IPS-18c (cell line): ENCODE data around the gene CBX1.

Source experiments
- H3K4me3 ChIP-seq: 2 replicates; pipeline ENCODE4 v1.7.0; 2013; ENCODE audit warnings: low read depth, mild to moderate bottlenecking, low read length, moderate library complexity; ENCODE audit not compliant: insufficient read depth
- H3K9me3 ChIP-seq: one replicate; pipeline ENCODE4 v1.6.1; 2013; ENCODE audit warnings: mild to moderate bottlenecking, low read length, moderate library complexity; ENCODE audit not compliant: control insufficient read depth, insufficient read depth

The CBX1 gene

GRCh38 chr17:48062273-48062672, 39.0 kb downstream of the CBX1 start:
- H3K4me3 ChIP-seq = no peak overlapping the region
- H3K9me3 ChIP-seq = no peaks in the 10 kb centered on the region

GRCh38 chr17:48060249-48060648, 41.0 kb downstream of the CBX1 start:
- Histone ChIP-seq H3K4me3 (no peak overlapping the region), H3K9me3 (no peaks in the 10 kb centered on the region)

- Histone ChIP-seq H3K9me3 (no peaks in the 10 kb centered on the region), H3K4me3 (no peak overlapping the region)
Observed at GRCh38 chr17:48059125-48059668, 42.1 kb downstream of the CBX1 start.

GRCh38 chr17:48058393-48059124, 42.7 kb downstream of the CBX1 start:
- no peaks in the 10 kb centered on the region for H3K9me3 ChIP-seq
- no peak overlapping the region for H3K4me3 ChIP-seq

- H3K4me3 ChIP-seq = no peak overlapping the region
- H3K9me3 ChIP-seq = no peaks in the 10 kb centered on the region
Observed at GRCh38 chr17:48057626-48058025, 43.7 kb downstream of the CBX1 start.

- H3K9me3 ChIP-seq = no peaks in the 10 kb centered on the region
- no peak overlapping the region for H3K4me3 ChIP-seq
Observed at GRCh38 chr17:48056879-48057278, 44.4 kb downstream of the CBX1 start.

- Histone ChIP-seq H3K4me3 (peak overlapping the region; percentile 78), H3K9me3 (no peaks in the 10 kb centered on the region)
Observed at GRCh38 chr17:48056246-48056745, 45.0 kb downstream of the CBX1 start.

GRCh38 chr17:48055531-48056245, 45.6 kb downstream of the CBX1 start:
- Histone ChIP-seq H3K9me3 (no peaks in the 10 kb centered on the region), H3K4me3 (peak overlapping the region; percentile 78)

- no peaks in the 10 kb centered on the region for H3K9me3 ChIP-seq
- peak overlapping the region; percentile 78 for H3K4me3 ChIP-seq
Observed at GRCh38 chr17:48054238-48055185, 46.8 kb downstream of the CBX1 start.

- no peaks in the 10 kb centered on the region for H3K9me3 ChIP-seq
- H3K4me3 ChIP-seq = peak overlapping the region; percentile 20
Observed at GRCh38 chr17:48053758-48054237, 47.5 kb downstream of the CBX1 start.

GRCh38 chr17:48052956-48053757, 48.1 kb downstream of the CBX1 start:
- peak overlapping the region; percentile 20 for H3K4me3 ChIP-seq

GRCh38 chr17:48051706-48052486, 49.4 kb downstream of the CBX1 start:
- no peak overlapping the region; the same call in 1 of the 2 replicates for H3K4me3 ChIP-seq

More at GRCh38 chr17:48052956-48053757, 48.1 kb downstream of the CBX1 start:
- no peaks in the 10 kb centered on the region for H3K9me3 ChIP-seq

GRCh38 chr17:48051283-48051682, 50.0 kb downstream of the CBX1 start:
- 0 out of 2 replicates have a peak overlapping the region, but pooled peaks have one; percentile 15 for H3K4me3 ChIP-seq

More at GRCh38 chr17:48051706-48052486, 49.4 kb downstream of the CBX1 start:
- H3K9me3 ChIP-seq = no peaks in the 10 kb centered on the region

GRCh38 chr17:48048384-48049126, 52.7 kb downstream of the CBX1 start:
- Histone ChIP-seq H3K4me3 (peak overlapping the region; percentile 87), H3K9me3 (no peaks in the 10 kb centered on the region)

More at GRCh38 chr17:48051283-48051682, 50.0 kb downstream of the CBX1 start:
- H3K9me3 ChIP-seq = no peaks in the 10 kb centered on the region
